ENCODE results near the gene TMCC3. TPM values are rescaled to one million over a fixed set of nuclear protein-coding genes. Genes with fewer than 3 reads are reported as not detected.

The TMCC3 gene
- total and polyA plus RNA-seq, 4 donors: 24.0 to 46.1 (median 31.3) TPM

GRCh38 chr12:94674835-94675234, 24.5 kb upstream of the TMCC3 start:
- DNase-seq (ENCODE audit: low read depth in 4 of 6, low spot score in 6 of 6): no peak
- no peak overlapping the region for H3K4me3 ChIP-seq (ENCODE audit: low read depth, low read length)
- H3K4me1 ChIP-seq (ENCODE audit: control insufficient read depth, insufficient read depth, low read length): no peaks in the 10 kb centered on the region
- H3K9me3 ChIP-seq (ENCODE audit: control insufficient read depth, insufficient read depth, low read length): no peaks in the 10 kb centered on the region
- 64% methylated on average over 3 of the region's 6 CpGs for WGBS (ENCODE audit: insufficient coverage)
- no peaks in the 10 kb centered on the region for H3K36me3 ChIP-seq (ENCODE audit: control insufficient read depth, insufficient read depth, low read length)
- no peaks in the 10 kb centered on the region for H3K27me3 ChIP-seq (ENCODE audit: control insufficient read depth, insufficient read depth, low read length)
- no peak overlapping the region for H3K27ac ChIP-seq (ENCODE audit: low read depth, low read length)

- no peaks in the 10 kb centered on the region for H3K36me3 ChIP-seq (ENCODE audit: control insufficient read depth, insufficient read depth, low read length)
- no peak overlapping the region for H3K4me3 ChIP-seq (ENCODE audit: low read depth, low read length)
- no peaks in the 10 kb centered on the region for H3K27me3 ChIP-seq (ENCODE audit: control insufficient read depth, insufficient read depth, low read length)
- peak in 1 of 6 donors; percentile 37 for DNase-seq (ENCODE audit: low read depth in 4 of 6, low spot score in 6 of 6)
- H3K9me3 ChIP-seq (ENCODE audit: control insufficient read depth, insufficient read depth, low read length): no peaks in the 10 kb centered on the region
- no peak overlapping the region for H3K27ac ChIP-seq (ENCODE audit: low read depth, low read length)
- no CpG with 5 or more reads among the region's 2 CpGs for WGBS (ENCODE audit: insufficient coverage)
- no peaks in the 10 kb centered on the region for H3K4me1 ChIP-seq (ENCODE audit: control insufficient read depth, insufficient read depth, low read length)
These were observed 23.7 kb upstream of the TMCC3 start for GRCh38 chr12:94674051-94674451.

GRCh38 chr12:94673496-94673895, 23.1 kb upstream of the TMCC3 start:
- Histone ChIP-seq H3K36me3 (ENCODE audit: control insufficient read depth, insufficient read depth, low read length) (no peaks in the 10 kb centered on the region), H3K27ac (ENCODE audit: low read depth, low read length) (no peak overlapping the region), H3K4me1 (ENCODE audit: control insufficient read depth, insufficient read depth, low read length) (no peaks in the 10 kb centered on the region), H3K9me3 (ENCODE audit: control insufficient read depth, insufficient read depth, low read length) (no peaks in the 10 kb centered on the region), H3K4me3 (ENCODE audit: low read depth, low read length) (no peak overlapping the region), H3K27me3 (ENCODE audit: control insufficient read depth, insufficient read depth, low read length) (no peaks in the 10 kb centered on the region)
- WGBS (ENCODE audit: insufficient coverage): 38% methylated on average over 2 of the region's 4 CpGs
- peak in 1 of 6 donors; percentile 41 for DNase-seq (ENCODE audit: low read depth in 4 of 6, low spot score in 6 of 6)

- Histone ChIP-seq H3K36me3 (ENCODE audit: control insufficient read depth, insufficient read depth, low read length) (no peaks in the 10 kb centered on the region), H3K4me1 (ENCODE audit: control insufficient read depth, insufficient read depth, low read length) (no peaks in the 10 kb centered on the region), H3K9me3 (ENCODE audit: control insufficient read depth, insufficient read depth, low read length) (no peaks in the 10 kb centered on the region), H3K27ac (ENCODE audit: low read depth, low read length) (no peak overlapping the region), H3K27me3 (ENCODE audit: control insufficient read depth, insufficient read depth, low read length) (no peaks in the 10 kb centered on the region), H3K4me3 (ENCODE audit: low read depth, low read length) (no peak overlapping the region)
- WGBS (ENCODE audit: insufficient coverage): no CpG with 5 or more reads among the region's 1 CpG
- DNase-seq (ENCODE audit: low read depth in 4 of 6, low spot score in 6 of 6): no peak
These were observed 21.6 kb upstream of the TMCC3 start for GRCh38 chr12:94671917-94672316.

GRCh38 chr12:94670898-94671297, 20.5 kb upstream of the TMCC3 start:
- Histone ChIP-seq H3K27me3 (ENCODE audit: control insufficient read depth, insufficient read depth, low read length) (no peaks in the 10 kb centered on the region), H3K9me3 (ENCODE audit: control insufficient read depth, insufficient read depth, low read length) (no peaks in the 10 kb centered on the region), H3K4me3 (ENCODE audit: low read depth, low read length) (no peak overlapping the region), H3K27ac (ENCODE audit: low read depth, low read length) (no peak overlapping the region), H3K4me1 (ENCODE audit: control insufficient read depth, insufficient read depth, low read length) (no peaks in the 10 kb centered on the region), H3K36me3 (ENCODE audit: control insufficient read depth, insufficient read depth, low read length) (no peaks in the 10 kb centered on the region)
- 100% methylated on average over 1 of the region's 2 CpGs for WGBS (ENCODE audit: insufficient coverage)
- peak in 1 of 6 donors; percentile 58 for DNase-seq (ENCODE audit: low read depth in 4 of 6, low spot score in 6 of 6)

- H3K4me1 ChIP-seq (ENCODE audit: control insufficient read depth, insufficient read depth, low read length): no peaks in the 10 kb centered on the region
- H3K9me3 ChIP-seq (ENCODE audit: control insufficient read depth, insufficient read depth, low read length): no peaks in the 10 kb centered on the region
- no peak overlapping the region for H3K27ac ChIP-seq (ENCODE audit: low read depth, low read length)
- 100% methylated on average over 2 of the region's 6 CpGs for WGBS (ENCODE audit: insufficient coverage)
- H3K27me3 ChIP-seq (ENCODE audit: control insufficient read depth, insufficient read depth, low read length): no peaks in the 10 kb centered on the region
- H3K4me3 ChIP-seq (ENCODE audit: low read depth, low read length): no peak overlapping the region
- no peaks in the 10 kb centered on the region for H3K36me3 ChIP-seq (ENCODE audit: control insufficient read depth, insufficient read depth, low read length)
- no peak for DNase-seq (ENCODE audit: low read depth in 4 of 6, low spot score in 6 of 6)
These were observed 19.7 kb upstream of the TMCC3 start for GRCh38 chr12:94670075-94670474.

GRCh38 chr12:94667031-94667540, 16.7 kb upstream of the TMCC3 start:
- Histone ChIP-seq H3K27ac (ENCODE audit: low read depth, low read length) (no peak overlapping the region), H3K9me3 (ENCODE audit: control insufficient read depth, insufficient read depth, low read length) (no peaks in the 10 kb centered on the region), H3K4me1 (ENCODE audit: control insufficient read depth, insufficient read depth, low read length) (no peaks in the 10 kb centered on the region), H3K4me3 (ENCODE audit: low read depth, low read length) (no peak overlapping the region), H3K36me3 (ENCODE audit: control insufficient read depth, insufficient read depth, low read length) (no peaks in the 10 kb centered on the region), H3K27me3 (ENCODE audit: control insufficient read depth, insufficient read depth, low read length) (no peaks in the 10 kb centered on the region)
- WGBS (ENCODE audit: insufficient coverage): 67% methylated on average over 1 of the region's 6 CpGs
- DNase-seq (ENCODE audit: low read depth in 4 of 6, low spot score in 6 of 6): no peak

GRCh38 chr12:94666158-94666557, 15.8 kb upstream of the TMCC3 start:
- no peaks in the 10 kb centered on the region for H3K4me1 ChIP-seq (ENCODE audit: control insufficient read depth, insufficient read depth, low read length)

GRCh38 chr12:94663702-94664101, 13.3 kb upstream of the TMCC3 start:
- H3K4me1 ChIP-seq (ENCODE audit: control insufficient read depth, insufficient read depth, low read length): peaks cover 4% of the 10 kb centered on the region
- WGBS (ENCODE audit: insufficient coverage): 93% methylated on average over 2 of the region's 4 CpGs
- no peak for DNase-seq (ENCODE audit: low read depth in 4 of 6, low spot score in 6 of 6)
- H3K27ac ChIP-seq (ENCODE audit: low read depth, low read length): no peak overlapping the region
- H3K27me3 ChIP-seq (ENCODE audit: control insufficient read depth, insufficient read depth, low read length): no peaks in the 10 kb centered on the region
- no peaks in the 10 kb centered on the region for H3K36me3 ChIP-seq (ENCODE audit: control insufficient read depth, insufficient read depth, low read length)
- H3K4me3 ChIP-seq (ENCODE audit: low read depth, low read length): no peak overlapping the region
- no peaks in the 10 kb centered on the region for H3K9me3 ChIP-seq (ENCODE audit: control insufficient read depth, insufficient read depth, low read length)

More at GRCh38 chr12:94666158-94666557, 15.8 kb upstream of the TMCC3 start:
- Histone ChIP-seq H3K4me3 (ENCODE audit: low read depth, low read length) (no peak overlapping the region), H3K9me3 (ENCODE audit: control insufficient read depth, insufficient read depth, low read length) (no peaks in the 10 kb centered on the region), H3K36me3 (ENCODE audit: control insufficient read depth, insufficient read depth, low read length) (no peaks in the 10 kb centered on the region), H3K27me3 (ENCODE audit: control insufficient read depth, insufficient read depth, low read length) (no peaks in the 10 kb centered on the region), H3K27ac (ENCODE audit: low read depth, low read length) (no peak overlapping the region)
- no peak for DNase-seq (ENCODE audit: low read depth in 4 of 6, low spot score in 6 of 6)
- no CpG with 5 or more reads among the region's 2 CpGs for WGBS (ENCODE audit: insufficient coverage)

GRCh38 chr12:94663071-94663470, 12.7 kb upstream of the TMCC3 start:
- H3K9me3 ChIP-seq (ENCODE audit: control insufficient read depth, insufficient read depth, low read length): no peaks in the 10 kb centered on the region
- H3K4me1 ChIP-seq (ENCODE audit: control insufficient read depth, insufficient read depth, low read length): peaks cover 4% of the 10 kb centered on the region
- no peaks in the 10 kb centered on the region for H3K36me3 ChIP-seq (ENCODE audit: control insufficient read depth, insufficient read depth, low read length)
- no CpG with 5 or more reads among the region's 4 CpGs for WGBS (ENCODE audit: insufficient coverage)
- peak in 1 of 6 donors; percentile 80 for DNase-seq (ENCODE audit: low read depth in 4 of 6, low spot score in 6 of 6)
- H3K27ac ChIP-seq (ENCODE audit: low read depth, low read length): no peak overlapping the region
- H3K27me3 ChIP-seq (ENCODE audit: control insufficient read depth, insufficient read depth, low read length): no peaks in the 10 kb centered on the region
- no peak overlapping the region for H3K4me3 ChIP-seq (ENCODE audit: low read depth, low read length)
